HG03103 (cell line): ENCODE measurements around the gene ACSBG1.

ENCODE experiments used
- ATAC-seq: cut with Tn5 transposase; IDR thresholded peaks from one replicate; pipeline ENCODE4 v1.9.1; 2021; ENCODE audit warnings: low read depth; ENCODE audit not compliant: unreplicated experiment

ACSBG1 gene

DNA sequence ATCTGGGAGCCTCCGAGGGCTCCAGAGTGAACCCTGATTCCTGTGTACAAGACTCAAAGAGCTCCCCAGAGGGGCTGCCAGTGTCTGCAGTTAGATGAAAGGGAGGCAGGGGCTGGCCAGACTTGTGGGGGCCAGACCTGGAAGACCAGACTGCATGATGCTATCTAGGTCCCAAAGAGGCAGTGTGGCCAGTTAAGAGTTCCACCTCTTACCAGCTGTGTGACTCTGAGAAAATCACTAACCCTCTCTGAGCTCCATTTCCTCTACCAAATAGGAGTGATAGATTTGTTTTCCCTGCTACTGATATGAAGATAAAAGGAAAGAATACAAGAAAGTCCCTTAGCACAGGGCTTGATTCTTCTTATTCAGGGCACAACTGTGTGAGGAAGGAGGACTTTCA, 29.0 kb downstream of the ACSBG1 start:
- ATAC-seq: no peak

DNA sequence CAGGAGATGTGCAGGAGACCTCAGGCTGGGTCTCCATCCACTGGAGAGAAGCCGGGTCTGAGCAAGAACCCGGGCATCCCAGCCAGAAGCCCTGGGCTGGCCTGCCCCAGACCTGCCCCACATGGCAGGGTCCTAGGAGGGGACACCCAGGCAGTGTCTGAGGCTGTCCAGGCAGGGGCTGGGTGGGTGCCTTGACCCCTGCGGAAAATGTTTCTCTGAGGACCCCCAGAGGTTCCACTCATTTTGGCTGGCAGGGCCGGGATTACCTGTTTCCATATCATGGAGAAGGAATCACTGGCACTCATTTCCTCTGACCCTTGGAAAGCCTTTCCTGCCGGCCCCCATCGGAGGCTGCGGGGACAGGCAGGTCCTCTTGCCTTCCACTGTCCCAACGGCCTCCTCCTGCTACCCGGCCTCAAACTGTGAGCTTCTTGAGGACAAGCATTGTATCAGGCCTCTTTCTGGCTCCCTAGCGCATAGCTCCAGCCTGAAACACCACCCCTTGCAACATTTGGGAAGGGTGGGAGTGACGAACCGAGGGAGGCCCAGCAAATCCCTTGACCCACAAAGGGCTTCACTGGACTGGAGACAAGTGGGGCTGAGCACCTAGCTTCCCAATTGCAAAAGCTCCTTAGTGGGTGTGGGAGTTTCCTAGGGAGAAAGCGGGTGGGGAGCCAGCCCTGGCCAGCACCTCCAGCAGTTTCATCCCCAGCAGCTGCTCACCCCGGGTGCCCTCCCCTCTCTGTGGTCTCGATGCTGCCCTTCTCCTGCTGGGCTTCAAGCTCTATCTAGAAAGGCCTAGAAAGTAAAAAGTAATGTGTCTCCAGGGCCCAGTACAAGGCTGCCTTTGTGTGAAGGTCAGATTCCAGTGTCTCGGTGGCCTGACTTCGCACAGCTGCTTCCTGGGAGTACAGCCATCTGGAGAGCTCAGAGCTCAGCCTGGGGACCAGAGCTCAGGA, 29.7 kb downstream of the ACSBG1 start:
- no peak for ATAC-seq

DNA sequence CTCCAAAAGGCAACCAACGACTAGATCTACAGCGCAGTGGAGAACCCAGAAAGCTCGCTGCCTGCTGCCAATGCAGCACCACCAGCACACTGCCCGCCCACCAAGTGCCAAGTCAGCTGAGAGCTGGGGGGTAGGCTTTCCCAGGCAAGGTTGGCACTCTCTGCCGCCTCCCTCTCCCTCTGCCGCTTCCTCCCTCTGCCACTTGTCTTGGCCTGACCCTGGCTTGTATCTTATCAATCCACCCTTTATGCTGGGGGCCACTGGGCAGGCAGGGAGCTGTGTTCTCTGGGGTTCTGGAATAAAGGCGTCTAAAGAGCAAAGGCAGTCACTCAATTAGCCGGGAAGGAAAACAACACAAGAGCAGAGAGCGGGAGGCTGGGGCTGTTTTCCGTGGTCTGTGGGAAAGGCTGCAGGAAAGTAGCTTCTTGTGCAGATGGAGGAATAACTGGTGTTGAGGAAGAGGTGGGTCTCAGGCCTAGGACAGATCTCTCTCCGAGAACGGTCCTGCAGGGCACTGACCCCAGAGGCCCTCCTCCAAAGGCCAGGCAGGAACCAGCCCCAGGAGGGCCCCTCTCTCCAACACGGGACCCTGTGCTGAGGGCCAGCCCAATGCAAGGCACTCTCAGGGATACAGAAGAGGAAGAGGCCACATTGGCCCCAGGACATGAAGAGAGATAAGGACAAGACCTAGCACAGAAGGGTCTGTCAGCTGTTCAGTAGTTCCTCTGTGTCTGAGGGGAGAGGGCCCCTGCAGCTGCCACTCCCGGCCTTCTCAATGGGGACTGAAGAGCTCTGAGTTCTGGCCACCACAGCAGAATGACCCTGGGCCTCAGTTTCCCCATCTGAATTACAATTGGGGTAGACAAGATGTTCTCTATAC, 30.8 kb downstream of the ACSBG1 start:
- ATAC-seq: no peak

DNA sequence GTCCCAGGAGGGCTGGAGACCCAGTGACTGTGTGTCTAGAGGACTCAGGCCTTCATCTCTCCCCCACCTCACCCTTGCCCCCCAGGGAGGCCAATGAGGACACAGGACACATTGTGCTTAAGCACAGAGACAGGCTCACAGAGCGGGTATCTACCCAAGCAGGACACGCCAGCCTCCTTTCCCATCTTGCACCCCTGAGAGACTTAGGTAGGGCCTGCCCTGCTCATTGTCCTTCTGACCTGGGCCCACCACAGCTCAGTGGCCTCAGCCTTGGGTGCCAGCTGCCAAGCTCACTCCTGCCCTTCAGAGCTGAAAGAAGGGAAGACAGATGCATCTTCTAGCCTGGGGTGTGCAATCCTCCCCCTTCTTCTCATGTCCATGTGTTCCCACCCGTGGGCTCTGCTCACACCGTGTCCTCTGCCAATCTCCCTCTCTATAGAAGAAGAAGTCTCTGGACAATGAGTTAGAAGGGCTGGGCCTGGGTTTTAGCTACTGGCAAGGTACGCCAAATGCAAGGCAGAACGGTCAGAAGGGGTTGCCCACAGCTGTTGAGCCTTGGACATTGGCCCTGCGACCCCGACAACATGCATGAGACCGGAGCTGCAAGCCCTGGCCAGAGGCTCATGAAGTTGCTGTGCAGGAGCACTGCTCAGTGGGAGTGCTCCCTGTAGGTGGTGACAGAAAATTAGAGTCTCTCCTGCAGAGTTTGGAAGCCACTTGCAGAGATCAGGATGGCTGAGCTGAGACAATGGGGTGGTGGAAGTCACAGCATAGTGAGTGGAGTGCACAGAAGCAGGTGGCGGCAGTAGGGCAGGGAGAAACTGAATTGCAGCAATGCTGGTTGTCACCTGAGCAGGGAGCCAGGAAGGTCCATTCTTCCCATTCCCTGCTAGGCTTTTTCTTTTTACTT, 32.8 kb downstream of the ACSBG1 start:
- no peak for ATAC-seq

DNA sequence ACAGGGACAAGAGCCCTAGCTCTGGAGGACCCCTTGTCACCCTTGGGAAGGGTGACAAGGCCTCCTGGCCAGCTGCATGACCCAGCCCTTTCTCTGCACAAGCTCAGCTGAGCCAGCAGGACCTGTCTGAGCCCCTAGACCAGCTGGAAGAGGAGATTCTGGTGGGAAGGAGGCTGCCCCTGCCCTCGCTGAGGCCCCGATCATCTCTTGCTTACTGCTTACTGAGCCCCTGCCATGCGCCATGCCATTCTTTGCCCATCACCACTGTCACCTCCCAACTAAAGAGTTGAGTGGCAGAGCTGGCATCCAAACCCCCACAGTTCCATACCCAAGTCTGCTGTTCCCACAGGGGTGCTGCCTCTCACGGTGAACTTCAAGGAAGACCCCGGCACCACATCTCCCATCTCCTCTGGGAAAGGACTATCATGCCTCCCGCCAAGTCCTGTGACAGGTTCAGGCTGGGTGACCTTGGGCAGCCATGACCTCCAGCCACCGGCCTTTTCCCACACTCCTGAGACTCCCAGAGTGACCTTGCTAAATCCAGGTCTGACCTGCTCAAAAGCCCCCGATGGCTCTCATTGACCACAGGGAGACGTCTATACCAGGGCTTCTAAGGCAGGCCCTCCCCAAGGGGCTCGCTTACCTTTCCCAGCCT, 34.0 kb downstream of the ACSBG1 start:
- ATAC-seq: no peak

DNA sequence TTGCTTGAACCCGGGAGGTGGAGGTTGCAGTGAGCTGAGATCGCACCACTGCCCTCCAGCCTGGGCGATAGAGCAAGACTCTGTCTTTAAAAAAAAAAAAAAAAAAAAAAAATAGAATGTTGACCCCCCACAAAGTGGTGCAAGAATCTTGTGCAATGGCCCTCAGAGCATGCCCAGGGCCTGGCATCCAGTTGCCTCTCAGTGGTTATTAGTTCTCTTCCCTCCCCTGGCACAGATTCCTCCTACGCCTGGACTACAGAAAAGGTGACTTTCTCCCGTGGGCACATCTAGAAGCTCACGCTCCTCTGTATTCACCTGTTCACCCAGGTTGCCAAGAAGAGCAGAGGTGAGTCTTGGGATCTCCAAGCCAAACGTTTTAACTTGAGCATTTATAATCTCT, 36.7 kb downstream of the ACSBG1 start:
- ATAC-seq: no peak

DNA sequence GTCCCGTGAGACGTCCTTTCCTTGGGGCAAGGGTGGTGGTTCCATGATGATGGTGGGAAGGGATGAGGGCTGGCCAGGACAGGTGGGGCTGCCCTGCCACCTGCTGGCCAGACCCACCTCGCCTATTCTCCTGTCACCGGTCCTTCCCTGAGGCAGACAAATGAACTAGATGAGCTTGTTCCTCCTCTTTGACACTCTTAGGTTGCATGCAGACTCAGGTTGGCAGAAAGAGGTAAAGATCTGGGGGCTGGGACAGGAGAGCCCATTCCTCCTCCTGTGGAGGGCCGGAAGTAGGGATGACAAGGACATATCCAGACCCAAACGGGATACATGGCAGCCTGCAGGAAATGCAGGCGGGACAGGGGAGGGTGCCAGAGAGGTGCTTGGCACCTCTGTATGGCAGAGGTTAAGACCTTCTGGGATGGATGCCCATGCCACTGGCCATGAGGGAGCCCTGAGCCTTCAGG, 38.6 kb downstream of the ACSBG1 start:
- no peak for ATAC-seq

DNA sequence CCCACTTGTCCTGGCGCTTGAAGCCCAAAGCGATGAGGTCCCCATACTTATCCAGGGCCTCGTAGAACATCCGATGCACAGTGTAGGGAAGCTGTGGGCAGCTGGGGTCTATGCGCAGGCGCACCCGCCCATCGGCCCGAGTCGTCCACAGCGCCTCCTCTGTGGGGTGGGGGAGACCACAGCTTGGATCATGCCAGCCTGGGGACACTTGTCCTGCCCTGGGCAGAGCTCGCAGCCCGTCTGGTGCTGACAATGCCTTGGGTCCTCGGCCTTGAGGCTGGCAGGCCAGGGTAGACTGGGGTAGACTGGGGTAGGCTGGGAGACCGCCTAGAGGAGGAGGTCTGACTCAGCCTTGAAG, 39.8 kb downstream of the ACSBG1 start:
- no peak for ATAC-seq

DNA sequence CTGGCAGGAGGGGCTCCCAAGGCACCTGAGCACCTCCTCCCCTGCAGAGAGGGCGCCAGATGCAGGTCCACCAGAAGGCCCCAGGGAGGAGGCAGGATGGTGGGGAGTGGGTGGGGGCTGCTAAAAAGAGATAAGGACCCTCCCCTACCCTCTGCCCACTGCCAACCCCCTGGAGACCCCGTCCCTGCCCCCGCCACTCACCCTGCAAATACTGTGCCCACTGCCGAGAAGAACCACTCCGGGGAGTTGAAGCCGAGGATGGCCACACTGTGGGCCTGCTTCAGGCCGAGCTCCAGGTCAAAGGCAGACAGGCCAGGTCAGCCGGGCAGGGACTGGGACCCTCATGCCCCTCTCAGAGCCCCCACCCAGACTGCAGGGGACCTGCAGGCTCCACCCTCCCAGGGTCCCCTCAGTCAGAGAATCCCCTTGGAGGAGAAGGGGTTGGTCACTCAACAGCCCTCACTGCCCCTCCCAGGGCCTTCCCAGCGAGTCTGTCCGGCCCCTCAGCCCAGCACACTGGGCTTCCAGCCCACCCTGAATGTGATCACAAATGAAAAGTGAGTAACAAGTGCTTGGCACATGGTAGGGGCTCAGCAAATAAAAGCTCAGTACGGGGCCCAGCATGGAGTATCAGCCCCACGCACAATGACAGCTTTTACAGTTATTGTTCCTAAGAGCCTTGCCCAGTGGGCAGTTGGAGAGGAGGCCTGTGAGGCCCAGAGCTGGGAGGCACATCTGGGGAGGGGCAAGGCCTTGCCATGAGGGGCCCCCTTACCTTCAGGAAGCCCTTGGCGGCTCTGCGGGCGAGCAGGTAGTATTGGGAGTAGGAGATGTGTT, 40.4 kb downstream of the ACSBG1 start:
- no peak for ATAC-seq

DNA sequence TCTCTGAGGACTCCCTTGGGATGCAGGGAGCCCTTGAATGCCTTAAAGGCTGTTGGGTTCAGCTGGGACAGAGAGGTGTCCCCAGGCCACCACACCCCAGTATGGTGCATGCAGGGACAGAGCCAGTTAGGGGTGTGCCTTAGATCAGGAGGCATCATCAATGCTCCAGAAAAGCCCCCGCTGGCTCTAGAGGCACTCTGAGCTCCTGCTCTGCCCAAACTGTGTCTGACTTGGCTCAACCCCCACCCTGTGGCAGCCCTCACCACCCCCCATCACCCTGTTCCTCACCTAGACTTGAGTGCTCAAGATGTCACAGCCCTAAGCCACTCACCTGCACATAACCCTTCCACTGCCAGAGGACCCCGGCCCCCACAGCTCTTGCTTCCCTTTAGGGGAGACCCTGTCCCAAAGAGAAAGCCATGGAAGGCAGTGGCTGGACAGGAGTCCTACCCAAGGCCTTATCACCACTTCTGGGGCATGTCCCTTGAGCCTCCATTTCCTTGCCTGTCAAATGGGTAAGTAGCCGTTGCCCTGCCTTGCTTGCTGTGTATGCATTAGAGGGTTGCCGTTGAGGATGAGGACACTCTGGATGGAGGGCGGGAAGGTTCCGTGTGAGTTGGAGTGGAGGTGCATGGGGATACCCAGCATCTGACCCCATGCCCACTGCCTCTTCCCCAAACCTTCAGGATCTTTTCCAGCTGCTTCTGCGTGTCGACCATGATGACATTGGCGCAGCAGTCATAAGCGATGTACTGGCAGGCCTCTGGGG, 41.4 kb downstream of the ACSBG1 start:
- ATAC-seq: no peak

DNA sequence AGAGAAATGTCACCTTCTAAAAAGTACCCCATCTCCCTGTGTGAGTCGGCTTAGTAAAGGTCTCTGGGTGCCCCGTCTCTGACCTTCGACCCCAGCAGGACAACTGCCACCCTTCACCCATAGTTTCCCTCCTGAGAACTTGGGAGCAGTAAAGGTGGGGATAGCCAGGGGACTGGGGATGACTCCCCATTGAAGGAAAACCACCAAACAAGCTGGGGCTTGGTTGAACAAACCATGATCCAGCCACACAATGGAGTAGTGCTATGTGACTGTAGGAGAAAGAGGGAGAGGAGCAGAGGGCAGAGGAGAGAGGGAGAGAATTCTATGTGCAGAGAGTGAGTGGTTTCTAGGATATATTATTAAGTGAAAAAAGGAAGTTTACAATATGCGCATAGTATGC, 51.5 kb downstream of the ACSBG1 start:
- ATAC-seq: no peak

DNA sequence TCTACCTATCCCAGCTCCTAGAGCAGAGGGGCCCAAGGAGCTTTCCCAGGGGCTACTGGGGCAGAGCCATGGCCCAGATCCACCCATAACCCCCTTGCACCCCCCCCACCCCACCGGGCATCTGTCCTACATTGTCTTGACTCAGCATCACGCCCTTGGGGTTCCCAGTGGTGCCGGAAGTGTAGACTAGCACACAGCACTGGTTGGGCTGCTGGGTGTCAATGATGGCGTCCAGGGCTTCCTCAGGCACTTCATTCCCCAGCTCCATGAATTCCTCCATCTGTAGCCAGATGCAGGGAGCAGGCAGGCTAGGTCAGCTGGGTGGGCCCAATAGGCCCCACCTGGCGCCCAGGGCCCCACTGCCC, 52.0 kb downstream of the ACSBG1 start:
- no peak for ATAC-seq

DNA sequence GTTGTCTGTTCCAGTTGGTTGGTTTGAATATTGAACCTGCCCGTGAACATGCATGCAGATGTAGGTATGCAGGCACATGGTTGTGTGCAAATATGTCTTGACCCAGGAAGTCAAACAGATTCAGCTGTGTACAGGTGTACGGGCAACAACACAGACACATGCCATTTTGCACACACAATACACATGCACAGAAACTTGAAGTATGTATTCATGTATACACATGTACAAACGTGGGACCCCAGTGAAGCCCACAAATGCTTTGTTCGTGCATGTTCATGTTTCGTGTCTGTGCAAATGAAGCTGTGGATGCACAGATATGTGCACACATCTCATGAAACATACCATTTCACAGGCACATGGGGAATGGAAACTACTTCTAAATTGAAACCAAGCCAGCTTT, 54.5 kb downstream of the ACSBG1 start:
- ATAC-seq: no peak

DNA sequence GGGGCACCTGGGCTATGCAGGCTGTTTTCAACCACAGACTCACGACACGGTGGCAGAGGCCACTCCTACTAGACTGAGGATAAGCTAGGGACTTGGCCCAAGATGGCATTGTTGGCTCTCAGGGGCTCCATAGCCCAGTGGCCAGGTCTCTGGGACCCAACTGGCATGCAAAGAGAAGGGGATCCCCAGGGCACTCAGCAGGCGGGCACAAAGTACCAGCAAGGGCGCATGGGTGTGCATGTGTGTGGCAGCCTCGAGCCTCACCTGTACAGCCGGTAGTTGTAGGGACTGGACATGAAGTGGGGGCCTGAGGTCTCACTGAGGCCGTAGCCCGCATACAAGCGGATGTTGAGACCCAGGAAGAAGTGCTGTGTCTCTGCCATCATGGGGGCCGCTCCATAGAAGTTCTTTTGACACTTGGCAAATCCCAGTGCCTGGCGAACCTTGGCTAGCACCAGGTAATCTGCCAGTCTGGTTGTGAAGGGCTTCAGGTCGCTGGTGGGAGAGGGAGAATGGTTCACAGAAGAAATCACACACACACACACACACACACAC, 55.0 kb downstream of the ACSBG1 start:
- ATAC-seq: no peak

DNA sequence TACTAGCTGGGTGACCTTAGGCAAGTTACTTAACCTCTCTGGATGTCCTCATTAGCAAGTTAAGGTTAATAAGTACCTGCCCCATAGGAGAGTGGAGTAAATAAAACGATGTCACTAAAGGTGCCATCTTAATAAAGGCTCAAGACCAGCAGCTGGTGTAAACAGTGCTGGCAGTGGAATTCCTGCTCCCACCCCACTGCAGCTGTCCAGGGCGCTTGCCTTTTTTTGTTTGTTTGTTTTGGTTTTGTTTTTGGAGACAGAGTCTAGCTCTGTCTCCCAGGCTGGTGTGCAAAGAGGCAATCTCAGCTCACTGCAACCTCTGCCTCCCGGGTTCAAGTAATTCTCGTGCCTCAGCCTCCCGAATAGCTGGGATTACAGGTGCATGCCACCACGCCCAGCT, 56.3 kb downstream of the ACSBG1 start:
- no peak for ATAC-seq

DNA sequence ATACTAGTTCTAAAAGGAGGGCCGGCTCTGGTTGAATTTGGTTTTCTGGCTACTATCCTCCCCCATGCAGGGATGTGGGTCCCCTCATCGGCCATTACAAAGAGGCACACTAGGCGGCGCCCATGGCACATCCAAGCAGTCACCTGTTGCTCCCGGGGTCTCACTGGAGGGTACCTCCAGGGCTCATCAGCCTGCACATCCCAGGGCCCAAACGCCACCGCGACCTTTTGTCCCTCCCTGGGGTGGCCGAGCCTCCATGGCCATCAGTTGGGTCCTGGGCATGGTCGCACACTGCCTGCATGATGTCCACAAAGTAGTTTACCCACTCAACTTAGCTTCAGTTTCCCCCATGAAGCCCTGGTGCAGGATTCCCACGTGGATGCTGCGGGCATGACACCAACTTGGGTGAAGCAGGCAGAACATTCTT, 56.9 kb downstream of the ACSBG1 start:
- ATAC-seq: no peak

DNA sequence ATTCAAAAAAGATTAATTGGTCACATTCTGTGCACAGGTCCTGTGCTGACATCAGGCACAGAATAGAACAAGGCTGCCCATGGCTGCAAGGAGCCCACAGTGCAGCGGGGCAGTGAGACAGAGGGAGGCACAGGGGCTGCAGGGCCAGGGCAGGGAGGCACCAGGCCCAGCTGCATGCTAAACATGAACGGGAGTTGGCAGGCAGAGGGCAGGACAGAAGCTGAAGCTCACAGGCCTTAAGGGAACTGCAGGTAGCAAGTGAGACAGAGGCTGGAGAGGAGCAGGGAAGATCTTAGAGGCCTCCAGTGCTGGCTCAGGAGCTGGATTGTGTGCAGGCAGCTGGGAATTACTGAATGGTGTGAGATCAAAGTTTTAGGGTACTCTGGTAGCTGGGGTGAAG, 59.0 kb downstream of the ACSBG1 start:
- no peak for ATAC-seq

DNA sequence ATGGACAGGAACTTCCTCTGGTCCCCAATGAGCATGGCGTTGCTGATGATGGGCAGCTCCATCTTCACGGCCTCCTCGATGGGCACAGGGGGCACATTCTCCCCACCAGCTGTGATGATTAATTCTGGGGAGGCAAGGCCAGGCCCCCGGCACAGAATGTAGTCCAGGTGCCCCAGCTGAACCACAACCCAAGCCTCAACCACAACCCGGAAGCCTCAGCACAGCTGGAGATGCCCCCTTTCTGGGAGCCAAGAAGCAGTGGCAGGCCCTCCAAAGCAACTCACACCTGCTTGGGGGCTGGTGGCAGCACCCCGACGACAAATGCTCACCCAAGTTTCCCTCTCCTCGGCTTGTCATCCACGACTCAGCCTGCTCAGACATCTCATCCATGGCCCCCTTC, 60.0 kb downstream of the ACSBG1 start:
- ATAC-seq: no peak
